Pancreas (tissue), 10 donors: ENCODE results near the gene FSIP2. TPM values are rescaled to one million over a fixed set of nuclear protein-coding genes. Genes with fewer than 3 reads are reported as not detected.
"Not testable (repeated sequence)": the region's sequence is repeated elsewhere in the genome, so short reads cannot be mapped to it uniquely, and the experiment has no call there.

Source experiments
- ATAC-seq, 4 donors: fragments of 200-7000 bp; cut with Tn5 transposase; one replicate each; pipeline versions ENCODE4 v1.8.0 to v1.9.1; 2020; ENCODE audit warnings: mild to moderate bottlenecking in 4 of 4, moderate library complexity in 4 of 4
- DNase-seq, 6 donors: peaks; one replicate each; pipeline ENCODE4 v3.0.0-alpha.2; 2020
- FAIRE-seq: peaks from 2 replicates; lab custom pipeline; 2012; peaks lifted over from hg19 to GRCh38; lab: Jason Lieb, UNC
- H3K27ac ChIP-seq, 4 donors: fragments of 200-600 bp; sonication (generic); 1 replicate in 3 of 4; 2 replicates in 1 of 4; pipeline versions ENCODE4 v1.5.0 to v1.8.0; 2020
- H3K27me3 ChIP-seq, 4 donors: fragments of 200-600 bp; one replicate each; pipeline ENCODE4 v1.8.0; 2021
- H3K36me3 ChIP-seq, 3 donors: fragments of 200-600 bp; sonication (generic) in 1 of 3; one replicate each; pipeline versions ENCODE4 v1.5.0 to v1.8.0; 2020 to 2021
- H3K4me1 ChIP-seq, 3 donors: fragments of 200-600 bp; one replicate each; pipeline ENCODE4 v1.8.0; 2021
- H3K4me3 ChIP-seq, 4 donors: fragments of 200-600 bp; sonication (generic) in 2 of 4; one replicate each; pipeline versions ENCODE4 v1.5.0 to v1.8.0; 2020 to 2021
- H3K9me3 ChIP-seq, 4 donors: fragments of 200-600 bp; one replicate each; pipeline ENCODE4 v1.8.0; 2021
- CTCF ChIP-seq, 4 donors: fragments of 200-600 bp; sonication (generic) in 3 of 4; IDR thresholded peaks; one replicate each; pipeline versions ENCODE4 v1.5.0 to v1.8.0; 2021; ENCODE audit warnings: antibody characterized with exemption in 4 of 4
- WGBS, 2 donors: extraction: QIAGEN DNeasy Blood & Tissue Kit; methylation state at CpG; one replicate each; pipeline ENCODE4 v1.1.7; 2013; 5-methylcytosine and 5-hydroxymethylcytosine counted together
- intact Hi-C, 3 donors: fragments of 100-400 bp; cut with DNase I; formaldehyde crosslinking; loops; one replicate each; pipeline versions ENCODE4 v1.11.1 to v1.14.2; 2022
- polyA plus RNA-seq, 2 donors: library from polyadenylated mRNA; stranded (reverse); fragments of 200-250 nt; gene quantifications; one replicate each; pipeline ENCODE4 v1.2.3, GENCODE V29; 2013
- total RNA-seq, 6 donors: library from RNA; stranded (reverse); fragmentation: NEBNext Ultra II Directional in 4 of 6; extraction: Animal tissue kit (Norgen Biotek cat#: 25700) in 4 of 6; gene quantifications; one replicate each; pipeline versions ENCODE4 v1.2.1 to v1.2.4, GENCODE V29; 2021 to 2023
- donor health status: healthy with polysubstance abuse.
- donor health status: DM: no; HTN: no; CAD: no; lungs with moderate emphysema.
- donor health status: DM: no; HTN: no; CAD: no.
- donor health status: control.
- donor health status: control.
- donor health status: Bipolar disorder and iron deficiency.
- donor health status: DM: yes; HTN: yes; CAD: no.
- donor health status: DM: no; HTN: no; CAD: no.
- donor health status: DM: no; HTN: no; CAD: no.
- donor health status: DM: yes; HTN: yes; CAD: no.

Gene FSIP2
- total and polyA plus RNA-seq, 8 donors: 0.11 to 1.3 (median 0.51) TPM

- H3K27me3 ChIP-seq: no peaks in the 10 kb centered on the region
- no peak overlapping the region for H3K27ac ChIP-seq
- ATAC-seq (no peak), DNase-seq (no peak), FAIRE-seq (no peak)
- 76 to 79% methylated on average over 1 of the region's 1 CpG for WGBS, 2 donors
- H3K4me3 ChIP-seq: no peak overlapping the region
- no peaks in the 10 kb centered on the region for H3K9me3 ChIP-seq
- no peaks in the 10 kb centered on the region for H3K4me1 ChIP-seq
- intact Hi-C loops: no loop called here
- H3K36me3 ChIP-seq: no peaks in the 10 kb centered on the region
- no peak for TF ChIP-seq CTCF (IDR thresholded peaks at IDR 0.05)
These were observed 121.7 kb downstream of the FSIP2 start for GRCh38 chr2:185860321-185860720.

- no peak for DNase-seq
- no peak for TF ChIP-seq CTCF (IDR thresholded peaks at IDR 0.05)
- Histone ChIP-seq H3K4me1 (no peaks in the 10 kb centered on the region), H3K27me3 (no peaks in the 10 kb centered on the region), H3K36me3 (no peaks in the 10 kb centered on the region), H3K9me3 (no peaks in the 10 kb centered on the region), H3K27ac (no peak overlapping the region), H3K4me3 (no peak overlapping the region)
- WGBS, 2 donors: 77 to 81% methylated on average over 7 of the region's 7 CpGs
- intact Hi-C loops: no loop called here
- FAIRE-seq: no peak
- ATAC-seq: no peak
These were observed 124.2 kb downstream of the FSIP2 start for GRCh38 chr2:185862657-185863398.

- peak in 1 of 6 donors; percentile 13 for DNase-seq
- FAIRE-seq, H3K36me3 ChIP-seq, H3K4me3 ChIP-seq, ATAC-seq, H3K27me3 ChIP-seq, intact Hi-C loops, H3K27ac ChIP-seq, H3K9me3 ChIP-seq, H3K4me1 ChIP-seq: not testable (repeated sequence)
- WGBS, 2 donors: 87 to 89% methylated on average over 24 to 29 of the region's 31 CpGs
These were observed 126.1 kb downstream of the FSIP2 start for GRCh38 chr2:185864468-185865260.

GRCh38 chr2:185875136-185875931, 136.7 kb downstream of the FSIP2 start:
- no peak for TF ChIP-seq CTCF (IDR thresholded peaks at IDR 0.05)
- no peaks in the 10 kb centered on the region for H3K36me3 ChIP-seq
- no peak for FAIRE-seq
- H3K9me3 ChIP-seq: no peaks in the 10 kb centered on the region
- H3K27me3 ChIP-seq: no peaks in the 10 kb centered on the region
- no peak overlapping the region for H3K27ac ChIP-seq
- ATAC-seq: no peak
- H3K4me3 ChIP-seq: no peak overlapping the region
- no peaks in the 10 kb centered on the region for H3K4me1 ChIP-seq
- WGBS, 2 donors: 79 to 88% methylated on average over 7 of the region's 7 CpGs
- intact Hi-C loops: no loop called here
- DNase-seq: no peak

GRCh38 chr2:185876234-185876633, 137.6 kb downstream of the FSIP2 start:
- TF ChIP-seq CTCF (IDR thresholded peaks at IDR 0.05): no peak
- Histone ChIP-seq H3K9me3 (no peaks in the 10 kb centered on the region), H3K27me3 (no peaks in the 10 kb centered on the region), H3K4me1 (no peaks in the 10 kb centered on the region), H3K4me3 (no peak overlapping the region), H3K36me3 (no peaks in the 10 kb centered on the region), H3K27ac (no peak overlapping the region)
- no peak for FAIRE-seq
- intact Hi-C loops: no loop called here
- peak in 2 of 6 donors; percentile 30 for DNase-seq
- WGBS, 2 donors: 95 to 97% methylated on average over 3 of the region's 3 CpGs
- no peak for ATAC-seq
